GM21529 (cell line): Measurements from ENCODE around the gene TXNRD1.

Experiments used
- ATAC-seq: cut with Tn5 transposase; IDR thresholded peaks from one replicate; pipeline ENCODE4 v1.9.1; 2021; ENCODE audit not compliant: unreplicated experiment

The TXNRD1 gene

DNA sequence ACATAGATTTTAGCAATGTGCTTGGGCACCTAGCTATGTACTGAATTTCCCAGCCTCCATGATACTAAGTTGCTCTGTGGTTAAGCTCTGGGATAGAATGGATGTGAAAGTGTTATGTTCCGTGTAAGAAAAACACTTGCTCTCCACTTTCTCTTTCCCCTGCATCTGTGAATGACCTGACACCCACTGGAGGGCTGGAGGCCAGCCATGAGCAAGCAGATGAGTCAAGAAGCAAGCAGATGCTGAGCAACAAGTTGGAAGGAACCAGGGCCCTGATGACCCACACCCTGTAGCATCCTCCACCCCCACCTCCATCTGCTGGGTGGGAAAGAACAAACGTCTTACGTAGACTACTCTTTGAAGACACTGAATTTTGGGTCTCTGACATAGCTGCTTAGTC is 144.6 kb downstream of the TXNRD1 start:
- no peak for ATAC-seq

- ATAC-seq, result no peak
Observed at GRCh38 chr12:104360983-104361707, 145.6 kb downstream of the TXNRD1 start.

- ATAC-seq, result no peak
Observed at GRCh38 chr12:104365921-104366410, 150.4 kb downstream of the TXNRD1 start.

- ATAC-seq, result no peak
Observed at GRCh38 chr12:104369708-104370107, 154.1 kb downstream of the TXNRD1 start.

DNA sequence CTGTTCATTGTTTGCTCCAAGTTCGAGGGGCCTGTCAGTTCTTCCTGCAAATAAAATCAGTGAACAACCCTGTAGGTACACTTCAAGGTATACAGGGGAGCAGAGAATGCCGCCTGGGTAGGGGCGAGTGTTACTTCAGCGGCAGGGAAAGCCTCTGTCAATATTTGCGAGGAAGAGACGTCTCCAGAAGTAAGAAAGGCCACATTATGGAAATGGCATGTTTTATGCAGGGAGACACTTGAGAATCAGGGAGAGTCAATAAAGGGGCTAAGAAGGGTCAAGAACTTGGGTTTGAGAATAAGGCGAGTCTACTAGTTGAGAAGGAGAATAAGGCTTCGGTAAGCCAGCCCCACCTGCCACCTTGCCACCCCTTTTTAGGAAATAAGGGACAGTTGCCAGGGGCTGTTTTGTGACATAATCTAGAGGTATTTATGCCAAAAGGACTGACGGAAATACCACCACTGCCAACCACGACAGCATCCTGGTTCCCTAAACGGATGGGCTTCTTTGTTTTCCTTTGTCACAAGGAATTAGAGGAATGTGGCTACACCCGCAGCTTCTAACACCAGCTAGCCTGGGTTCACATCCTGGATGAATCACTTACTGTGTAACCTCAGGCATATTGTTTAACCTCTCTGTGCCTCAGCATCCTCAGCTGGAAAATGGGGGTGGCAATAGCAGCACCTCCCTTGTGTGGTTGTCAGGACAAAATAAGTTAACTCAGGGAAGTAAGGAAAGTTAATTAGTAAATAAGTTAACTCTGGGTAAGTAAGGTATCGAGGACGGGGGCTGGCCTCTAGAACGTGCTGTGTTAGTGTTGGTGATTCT is 155.7 kb downstream of the TXNRD1 start:
- no peak for ATAC-seq

GRCh38 chr12:104372061-104372720 is 156.6 kb downstream of the TXNRD1 start:
- ATAC-seq, result no peak

GRCh38 chr12:104372721-104373335 is 157.2 kb downstream of the TXNRD1 start:
- no peak for ATAC-seq

DNA sequence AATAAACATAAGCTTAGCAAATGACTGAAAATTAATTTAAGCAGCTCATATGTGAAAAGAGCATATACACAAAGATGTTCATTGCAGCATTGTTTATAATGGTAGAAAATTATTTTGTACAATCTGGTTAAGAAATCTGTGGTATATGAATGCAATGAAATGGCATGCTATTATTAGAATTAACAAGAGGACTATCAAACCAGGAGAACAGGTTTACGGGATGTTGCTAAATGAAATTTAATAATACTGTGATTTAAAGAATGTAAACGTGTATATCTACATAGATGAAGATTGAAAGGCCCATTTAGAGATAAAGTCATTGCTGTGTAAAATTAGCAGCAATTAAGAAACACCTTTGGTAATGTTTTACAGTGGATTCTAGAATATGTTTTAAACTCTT is 158.5 kb downstream of the TXNRD1 start:
- no peak for ATAC-seq

- no peak for ATAC-seq
Observed at GRCh38 chr12:104374806-104375205, 159.2 kb downstream of the TXNRD1 start.

GRCh38 chr12:104375775-104376174 is 160.2 kb downstream of the TXNRD1 start:
- ATAC-seq, result no peak

DNA sequence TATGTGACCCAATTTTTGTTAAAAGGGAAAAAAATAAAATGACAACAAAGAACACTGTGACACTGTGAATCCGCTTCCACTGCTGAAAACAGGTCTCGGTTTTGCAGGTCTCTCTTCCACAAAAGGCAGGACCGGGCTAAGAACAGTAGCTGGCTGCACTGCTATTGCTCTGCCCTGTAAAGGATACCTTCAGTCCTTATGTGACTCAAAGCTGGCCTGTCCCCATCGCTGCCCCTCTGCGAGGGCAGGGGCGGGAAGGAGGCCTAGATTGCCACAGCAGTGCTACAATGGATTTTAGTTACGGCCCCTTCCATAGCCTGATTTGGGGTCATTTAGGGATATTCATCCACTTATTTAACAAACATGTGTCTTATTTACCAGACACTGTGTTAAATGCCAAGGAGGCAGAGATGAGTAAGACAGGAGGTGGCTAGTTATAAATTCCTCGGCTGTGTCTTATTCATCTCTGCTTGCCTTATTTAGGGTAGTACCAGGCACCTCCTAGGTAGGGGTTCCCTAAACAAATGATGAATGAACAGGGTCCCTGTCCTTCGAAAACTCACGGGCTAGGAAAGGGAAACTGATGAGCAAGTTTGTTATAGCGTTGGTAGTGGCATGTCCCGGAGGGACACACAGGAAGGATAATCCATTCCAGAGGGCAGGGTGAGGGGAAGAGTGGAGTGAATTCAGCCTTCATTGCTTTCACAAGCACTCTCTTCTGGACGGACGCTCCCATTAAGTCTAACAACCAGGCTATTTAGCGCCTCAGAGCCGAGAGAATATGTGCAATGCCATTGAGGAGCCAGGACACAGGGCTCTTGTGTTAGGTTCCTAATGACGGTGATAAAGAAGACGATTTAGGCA is 161.3 kb downstream of the TXNRD1 start:
- ATAC-seq, result no peak

GRCh38 chr12:104377514-104377812 is 161.9 kb downstream of the TXNRD1 start:
- no peak for ATAC-seq

DNA sequence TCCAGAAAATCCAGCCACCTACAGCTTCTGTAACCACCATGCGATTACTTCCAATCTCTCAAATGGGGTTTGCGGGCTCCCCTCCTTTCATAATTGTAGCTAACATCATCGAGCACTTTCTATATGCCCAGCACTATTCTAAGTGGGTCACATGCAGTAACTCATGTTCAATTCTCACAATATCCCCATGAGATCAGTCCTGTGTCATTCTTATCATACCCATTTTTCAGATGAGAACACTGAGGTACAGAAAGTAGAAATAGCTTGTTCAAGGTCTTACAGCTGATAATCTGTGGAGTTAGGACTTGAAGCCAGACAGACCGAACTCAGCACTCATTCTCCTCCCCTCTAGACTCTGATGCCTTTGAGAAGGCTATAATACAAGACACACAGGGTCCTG is 162.8 kb downstream of the TXNRD1 start:
- ATAC-seq, result no peak

DNA sequence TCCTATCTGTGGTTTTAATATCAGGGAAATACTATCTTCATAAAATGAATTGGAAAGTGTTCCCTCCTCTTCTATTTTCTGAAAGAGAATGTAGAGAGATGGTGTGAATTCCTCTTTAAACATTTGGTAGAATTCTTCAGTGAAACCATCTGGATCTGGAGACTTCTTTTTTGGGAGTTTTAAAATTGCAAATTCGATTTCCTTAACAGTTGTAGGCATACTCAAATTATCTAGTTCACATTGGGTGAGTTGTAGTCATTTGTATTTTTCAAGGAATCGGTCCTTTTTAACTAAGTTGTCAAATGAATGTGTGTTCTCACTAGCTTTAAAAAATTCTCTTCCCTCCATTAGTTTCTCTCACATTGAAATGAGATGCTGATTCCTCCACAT is 165.8 kb downstream of the TXNRD1 start:
- no peak for ATAC-seq

DNA sequence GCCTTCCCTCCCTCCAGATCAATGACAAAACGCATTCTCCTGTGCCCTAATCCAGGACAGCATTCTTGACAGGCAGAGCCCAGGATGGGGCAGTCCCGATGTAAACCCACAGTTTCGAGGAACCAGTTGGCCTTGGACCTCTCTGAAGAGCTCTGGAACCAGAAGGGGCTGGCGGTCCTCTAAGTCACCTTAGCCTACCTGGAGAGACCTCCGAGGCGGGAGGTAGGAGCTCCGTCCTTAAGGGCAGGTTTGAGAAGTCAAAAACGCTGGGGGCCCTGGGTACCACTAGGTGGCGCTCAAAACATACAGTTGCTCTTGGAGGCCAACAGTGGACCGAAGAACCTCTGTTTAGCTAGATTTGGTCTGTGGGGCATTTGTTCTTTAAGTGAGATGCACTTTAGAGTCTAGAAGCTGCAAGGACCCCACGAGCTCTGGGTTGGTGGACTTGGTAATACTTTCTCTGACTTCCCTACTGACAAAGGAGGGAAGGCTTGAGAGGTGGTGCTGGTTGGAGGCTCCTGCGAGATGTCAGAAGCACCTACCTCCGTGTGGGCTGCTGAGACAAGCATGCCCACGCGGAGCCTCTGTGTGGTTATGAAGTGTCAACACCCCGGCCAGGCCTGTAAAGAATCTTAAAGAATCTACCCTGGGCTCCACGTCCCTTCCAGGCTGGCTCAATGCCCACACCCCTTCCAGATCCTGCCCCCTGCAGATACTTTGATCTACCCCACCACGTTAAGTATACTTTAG is 166.3 kb downstream of the TXNRD1 start:
- ATAC-seq, result peak; percentile 75

- no peak for ATAC-seq
Observed at GRCh38 chr12:104384141-104384880, 168.7 kb downstream of the TXNRD1 start.

GRCh38 chr12:104385510-104385909 is 169.9 kb downstream of the TXNRD1 start:
- no peak for ATAC-seq

- no peak for ATAC-seq
Observed at GRCh38 chr12:104386461-104386860, 170.9 kb downstream of the TXNRD1 start.

- ATAC-seq, result no peak
Observed at GRCh38 chr12:104387190-104387589, 171.6 kb downstream of the TXNRD1 start.
